Measurements from ENCODE around the gene INPP4B.

INPP4B gene

GRCh38 chr4:142567620-142568451, 278.3 kb downstream of the INPP4B start:
- FAIRE-seq, result peak; percentile 100

DNA sequence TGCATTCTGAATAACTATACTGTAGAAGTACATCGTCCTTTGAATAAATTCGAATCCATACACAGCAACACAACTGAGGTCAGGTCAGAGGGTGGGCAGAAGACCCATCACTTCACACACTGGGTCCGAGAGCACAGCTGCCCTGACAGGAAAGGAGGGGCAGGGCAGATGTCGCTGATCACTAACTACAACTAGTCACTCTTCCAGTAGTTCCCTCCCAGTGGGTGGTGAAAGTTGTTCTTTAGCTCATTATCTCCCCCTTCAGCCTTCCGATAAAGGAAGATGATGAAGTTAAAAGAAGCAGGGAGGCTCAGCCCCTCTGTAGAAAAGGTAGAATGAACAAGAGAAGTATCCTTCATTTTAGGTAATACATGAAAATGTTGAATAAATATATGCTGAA, 278.9 kb downstream of the INPP4B start:
- FAIRE-seq, result no peak

DNA sequence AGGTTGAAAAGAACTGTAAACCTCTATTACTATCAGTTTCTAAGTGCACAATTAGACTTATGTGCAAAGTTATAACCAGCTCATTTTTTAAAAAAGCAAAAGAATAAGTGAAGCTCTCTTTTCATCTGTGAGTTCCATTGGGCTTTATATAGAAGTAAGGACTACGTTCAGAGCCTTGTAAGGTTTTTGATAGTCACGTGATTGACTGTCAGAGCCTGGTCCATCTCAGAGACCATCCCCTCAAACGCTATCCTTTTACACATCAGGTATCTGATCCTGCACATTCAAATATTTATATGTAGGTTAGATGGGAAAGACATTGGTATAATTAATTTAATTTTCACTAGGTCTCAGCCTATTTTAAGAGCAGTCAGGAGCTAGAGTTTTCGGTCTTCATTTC, 279.3 kb downstream of the INPP4B start:
- FAIRE-seq, result no peak

DNA sequence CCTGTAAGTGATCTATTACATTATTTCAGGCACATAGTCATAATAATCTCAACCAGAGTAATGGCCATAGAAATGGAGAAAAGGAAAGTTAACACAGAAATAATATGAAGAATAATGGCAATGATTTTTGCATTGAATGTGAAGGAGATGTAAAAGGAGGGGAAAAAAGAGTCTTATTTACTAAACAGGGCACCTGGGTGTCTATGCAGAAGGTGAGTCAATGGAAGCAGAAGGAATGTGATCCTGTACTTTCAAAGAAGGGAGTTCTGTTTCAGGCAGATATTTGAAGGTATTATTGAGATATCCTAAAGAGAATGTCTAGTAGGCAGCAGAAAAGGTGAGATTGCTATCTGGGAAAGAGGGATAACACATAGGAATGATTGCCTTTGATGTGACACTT, 279.9 kb downstream of the INPP4B start:
- FAIRE-seq, result no peak

- FAIRE-seq, result no peak
These were observed 280.3 kb downstream of the INPP4B start for GRCh38 chr4:142565771-142566170.

DNA sequence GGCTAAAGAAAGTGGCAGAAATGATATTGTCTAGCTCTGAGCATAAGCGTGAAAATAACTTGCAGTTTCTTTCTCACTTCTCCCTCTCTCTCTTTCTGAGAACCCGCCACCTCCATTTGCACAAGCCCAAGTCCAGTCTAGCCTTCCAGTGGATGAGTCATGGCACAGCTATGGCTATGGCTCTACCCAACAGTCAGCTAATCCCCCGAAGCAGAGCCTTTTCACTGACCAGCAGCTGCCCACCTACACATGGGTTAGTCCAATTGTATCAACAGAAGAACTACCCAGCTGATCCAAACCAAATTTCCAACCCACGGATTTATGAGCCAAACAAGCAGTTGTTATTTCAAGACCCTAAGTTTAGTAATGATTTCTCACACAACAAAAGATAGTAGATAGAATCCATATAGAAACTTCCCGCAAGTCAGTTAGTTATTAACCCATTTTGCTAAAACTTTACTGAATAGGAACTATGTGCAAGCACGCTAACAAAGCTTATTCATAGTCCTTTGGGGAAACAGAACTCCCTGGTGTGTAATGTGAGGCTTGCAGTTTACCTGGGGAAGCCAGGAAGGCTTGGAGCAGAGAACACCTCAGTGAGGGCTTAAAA, 282.3 kb downstream of the INPP4B start:
- peak; percentile 52 for FAIRE-seq

GRCh38 chr4:142559986-142560385, 286.1 kb downstream of the INPP4B start:
- no peak for FAIRE-seq

- FAIRE-seq, result no peak
These were observed 287.2 kb downstream of the INPP4B start for GRCh38 chr4:142558851-142559250.

DNA sequence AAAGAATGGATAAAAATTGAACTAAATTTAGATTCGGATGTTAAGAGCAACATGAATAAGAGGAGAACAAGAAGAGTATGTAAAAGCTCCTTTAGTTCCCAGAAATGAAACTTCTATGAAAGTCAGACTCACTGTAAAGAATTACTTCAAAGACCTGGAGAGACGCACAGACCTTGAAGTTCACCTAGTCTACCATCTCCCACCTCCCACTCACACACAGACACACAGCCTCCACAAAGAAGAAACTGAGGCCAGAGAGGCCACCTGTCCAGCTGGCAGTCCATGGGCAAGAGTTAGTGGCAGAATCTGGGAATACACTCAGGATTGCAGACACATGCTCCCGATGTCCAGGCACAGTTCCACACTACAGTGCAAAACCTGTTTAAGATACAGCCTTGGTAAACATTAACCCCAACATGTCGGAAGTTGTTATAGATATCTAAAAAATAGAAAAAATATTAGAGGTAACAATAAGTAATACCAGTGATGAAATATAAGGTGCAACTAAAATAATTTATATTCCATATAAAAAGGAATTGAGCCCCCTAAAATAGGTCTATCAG, 288.8 kb downstream of the INPP4B start:
- peak; percentile 15 for FAIRE-seq

DNA sequence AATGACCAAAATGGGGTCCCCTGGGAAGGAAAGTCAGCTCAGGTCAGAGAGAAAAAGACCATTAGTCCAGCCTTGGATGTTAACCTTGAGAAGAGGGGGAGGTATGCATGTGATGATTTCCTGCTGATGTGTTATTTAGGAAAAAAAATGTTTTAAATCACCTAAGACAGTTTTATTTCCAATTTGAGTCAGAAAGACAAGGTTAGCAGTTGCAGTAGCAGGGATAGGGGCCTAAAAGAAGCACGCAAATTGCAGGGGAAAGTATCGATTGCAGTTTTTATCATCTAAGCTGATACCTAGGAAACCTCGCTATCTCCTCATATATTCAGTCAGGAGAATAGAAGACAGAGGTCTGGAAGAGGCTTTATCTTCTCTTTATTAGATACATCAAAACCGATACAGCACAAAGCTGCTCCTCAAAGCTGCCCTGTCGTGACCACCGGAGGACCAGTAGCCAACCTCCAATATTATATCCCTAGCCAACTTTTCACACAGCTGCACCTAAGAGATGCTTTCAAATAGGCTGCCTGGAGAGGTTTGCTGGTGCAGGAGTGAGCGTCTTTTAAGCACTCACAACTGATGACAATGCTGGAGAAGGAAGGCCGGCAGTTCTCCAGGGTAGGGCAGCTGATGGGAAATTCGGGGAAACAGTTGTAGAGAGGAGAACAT, 289.4 kb downstream of the INPP4B start:
- peak; percentile 72 for FAIRE-seq

DNA sequence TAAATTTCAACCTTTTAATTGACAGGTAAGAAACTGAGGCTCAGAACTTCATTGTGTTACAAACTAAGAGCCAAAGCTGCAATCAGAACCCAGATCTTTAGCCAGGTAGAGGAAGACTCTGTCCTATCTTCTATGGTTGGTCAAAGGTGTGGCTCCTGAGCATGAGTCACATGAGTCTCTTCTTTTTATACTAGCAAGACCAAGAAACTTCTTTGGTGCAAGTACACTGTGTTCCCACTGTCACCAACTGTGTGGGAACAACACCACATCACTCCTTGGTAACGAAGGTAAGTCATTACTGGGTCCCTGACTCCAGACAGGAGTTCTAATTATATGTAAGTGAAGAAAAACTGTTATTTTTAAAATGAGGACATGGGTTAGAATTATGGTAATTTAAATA, 290.1 kb downstream of the INPP4B start:
- peak; percentile 19 for FAIRE-seq

GRCh38 chr4:142554412-142554811, 291.7 kb downstream of the INPP4B start:
- FAIRE-seq, result peak; percentile 78

- peak; percentile 97 for FAIRE-seq
These were observed 294.4 kb downstream of the INPP4B start for GRCh38 chr4:142551517-142552305.

DNA sequence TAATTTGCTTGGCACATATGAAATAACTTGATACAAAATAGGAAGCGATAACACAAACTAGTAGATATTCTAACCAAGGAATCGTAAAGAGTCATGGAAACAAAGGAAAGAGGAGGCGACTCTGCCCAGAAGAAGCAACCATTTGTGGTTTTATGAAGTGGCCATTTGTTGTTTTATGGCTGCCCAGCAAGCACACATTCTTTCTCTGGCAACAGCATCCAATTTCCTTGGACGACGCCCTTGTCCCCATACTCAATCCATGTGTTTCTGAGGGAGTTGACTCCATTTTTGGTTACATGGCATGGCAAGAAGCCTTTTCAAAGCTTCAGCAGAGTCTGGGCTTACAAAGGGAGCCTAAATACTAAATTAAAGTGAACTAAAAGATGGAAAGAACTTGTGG, 295.1 kb downstream of the INPP4B start:
- FAIRE-seq, result no peak

DNA sequence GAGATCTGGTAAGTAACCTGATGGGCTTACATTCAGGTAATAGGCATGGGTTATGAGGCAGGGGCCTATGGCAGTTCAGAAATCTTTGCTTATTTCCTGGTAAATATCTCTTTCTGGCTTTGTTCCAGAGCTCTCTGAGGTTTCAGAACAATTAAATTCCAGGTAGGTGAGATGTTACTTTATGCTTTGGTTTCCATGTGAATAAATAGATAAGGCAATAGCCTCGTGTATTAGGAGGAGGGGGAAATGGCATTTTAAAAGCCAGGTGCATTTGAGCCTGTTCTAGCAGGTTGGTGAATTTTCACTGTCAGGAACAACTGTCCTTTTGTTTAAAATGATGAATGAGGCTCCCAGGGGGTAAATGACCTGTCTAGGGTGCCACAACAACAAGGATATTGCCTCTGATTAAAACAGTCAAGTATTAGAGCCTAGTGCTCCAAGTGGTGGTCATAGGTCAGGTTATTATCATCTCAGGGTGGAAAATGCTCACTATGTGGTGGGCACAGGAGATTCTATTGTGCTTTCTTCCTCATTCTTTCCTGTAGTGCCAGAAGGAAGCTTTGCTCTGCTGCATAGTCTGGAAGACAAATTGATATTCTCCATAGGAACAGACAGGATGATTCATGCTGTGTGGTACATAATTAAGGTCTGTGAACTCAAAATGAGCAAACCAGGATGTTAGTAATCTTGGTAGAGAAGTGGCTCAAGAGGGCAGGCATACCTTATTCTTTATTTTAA, 296.2 kb downstream of the INPP4B start:
- peak; percentile 99 for FAIRE-seq

GRCh38 chr4:142549248-142549647, 296.9 kb downstream of the INPP4B start:
- FAIRE-seq, result no peak

- no peak for FAIRE-seq
These were observed 297.6 kb downstream of the INPP4B start for GRCh38 chr4:142548491-142548890.

- no peak for FAIRE-seq
These were observed 298.1 kb downstream of the INPP4B start for GRCh38 chr4:142547974-142548373.

DNA sequence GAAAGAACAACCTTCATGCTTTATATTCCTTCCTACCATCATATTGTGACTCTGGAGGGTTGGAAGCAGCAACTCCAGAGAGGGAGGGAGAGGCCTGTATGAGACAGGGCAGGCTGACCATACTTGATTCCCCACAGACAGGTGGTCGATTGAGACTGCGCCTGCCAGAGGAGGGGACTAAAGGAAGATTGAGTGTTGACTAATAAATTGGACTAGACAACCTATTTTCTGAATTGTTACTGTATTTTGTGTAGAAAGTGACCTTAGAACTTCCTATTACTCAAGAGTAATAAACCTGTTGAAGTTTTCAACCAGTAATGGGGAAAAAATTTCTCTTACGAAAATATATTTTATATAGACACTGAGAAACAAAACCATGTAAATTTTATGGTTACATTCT, 301.5 kb downstream of the INPP4B start:
- no peak for FAIRE-seq

DNA sequence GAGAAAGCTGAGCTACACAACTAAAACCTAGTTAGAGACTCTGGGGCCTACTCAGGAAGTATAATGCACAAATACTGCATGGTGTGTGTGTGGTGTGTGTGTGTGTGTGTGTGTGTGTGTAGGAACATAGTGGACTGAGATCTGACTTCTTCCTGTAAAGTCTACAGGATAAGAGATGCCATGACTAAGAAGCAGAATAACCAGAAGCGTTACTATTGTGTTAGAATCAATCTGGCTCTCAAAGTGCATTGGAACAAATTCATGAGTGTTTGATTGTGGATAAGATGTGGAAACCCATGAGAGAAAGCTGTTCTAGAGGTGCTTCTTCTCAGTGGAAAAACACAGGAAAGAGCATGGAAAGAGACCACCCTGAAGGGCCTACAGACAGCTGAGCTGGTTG, 302.1 kb downstream of the INPP4B start:
- FAIRE-seq, result no peak

DNA sequence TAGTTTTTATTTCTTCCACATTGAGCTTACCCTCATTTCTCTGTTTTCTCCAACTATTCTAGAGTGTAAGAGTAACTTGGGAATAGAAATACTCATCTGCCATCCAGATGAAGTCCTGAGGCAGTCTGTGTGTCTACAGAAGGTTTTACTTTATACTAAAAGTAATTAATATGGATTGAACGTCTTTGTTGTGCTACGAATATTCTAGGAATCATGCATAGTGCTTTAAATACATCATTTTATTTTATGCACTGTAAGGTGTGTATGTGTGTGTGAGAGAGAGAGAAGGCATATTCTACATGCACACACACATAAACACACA, 305.7 kb downstream of the INPP4B start:
- FAIRE-seq, result no peak

DNA sequence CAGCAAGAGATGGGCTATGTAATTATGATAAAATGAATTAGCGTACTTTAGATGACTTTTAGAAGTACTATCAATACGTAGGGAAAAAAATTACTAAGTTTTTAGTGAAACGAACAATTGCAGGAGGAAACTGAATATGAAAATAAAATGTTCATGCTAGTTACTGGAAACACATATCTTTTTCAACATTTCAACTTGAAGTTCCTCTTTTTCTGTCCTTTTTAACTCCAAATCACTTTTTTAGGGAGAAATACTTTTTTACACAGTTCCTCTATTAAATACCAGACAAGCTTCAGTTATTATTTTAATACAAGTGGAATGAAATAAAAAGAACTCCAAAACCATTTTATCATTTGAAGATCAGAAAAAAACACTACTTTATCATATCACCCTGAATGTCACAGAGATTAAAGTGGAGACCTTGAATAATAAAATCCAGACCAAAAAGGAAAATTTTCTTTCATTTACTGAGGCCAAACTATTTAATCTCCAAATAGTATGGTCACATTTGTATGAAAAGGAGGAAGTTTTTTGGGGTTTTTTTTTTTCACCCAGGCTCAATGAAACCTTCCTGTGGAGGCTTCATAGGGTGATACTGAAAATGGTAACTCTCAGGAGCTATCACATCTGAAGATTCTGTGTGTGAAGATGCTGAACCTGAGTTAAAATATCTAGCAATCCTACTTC, 306.2 kb downstream of the INPP4B start:
- peak; percentile 80 for FAIRE-seq

Data from G401.6 (cell line).